HG03103 (cell line): ENCODE measurements around the gene TRHDE.

Experiments
- ATAC-seq: cut with Tn5 transposase; IDR thresholded peaks from one replicate; pipeline ENCODE4 v1.9.1; 2021; ENCODE audit warnings: low read depth; ENCODE audit not compliant: unreplicated experiment

TRHDE gene

DNA sequence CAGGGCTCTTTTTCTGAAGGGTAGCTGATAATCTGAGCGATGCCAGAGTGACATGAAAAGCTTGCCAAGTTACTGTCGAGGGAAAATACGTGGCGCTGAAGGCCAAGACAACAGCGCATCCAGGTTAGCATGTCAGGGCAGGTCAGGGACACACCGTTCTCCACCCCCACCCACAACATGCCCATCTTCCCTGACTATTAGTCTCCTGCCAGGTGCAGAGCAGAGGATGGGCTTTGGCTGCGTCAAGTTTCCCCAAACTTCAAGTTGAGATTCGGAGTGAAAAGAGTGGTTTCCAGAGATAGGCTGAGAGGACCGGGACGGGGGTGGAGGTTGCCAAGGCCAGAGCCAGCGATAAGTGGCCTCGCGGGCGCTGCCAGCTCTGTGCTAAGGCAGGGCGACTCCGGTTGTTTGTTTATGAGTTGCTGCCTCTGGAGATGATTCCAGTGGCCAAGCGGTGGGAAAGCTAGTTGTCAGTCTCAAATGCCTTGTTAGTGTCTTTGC lies 1.7 kb downstream of the TRHDE start:
- ATAC-seq: no peak

DNA sequence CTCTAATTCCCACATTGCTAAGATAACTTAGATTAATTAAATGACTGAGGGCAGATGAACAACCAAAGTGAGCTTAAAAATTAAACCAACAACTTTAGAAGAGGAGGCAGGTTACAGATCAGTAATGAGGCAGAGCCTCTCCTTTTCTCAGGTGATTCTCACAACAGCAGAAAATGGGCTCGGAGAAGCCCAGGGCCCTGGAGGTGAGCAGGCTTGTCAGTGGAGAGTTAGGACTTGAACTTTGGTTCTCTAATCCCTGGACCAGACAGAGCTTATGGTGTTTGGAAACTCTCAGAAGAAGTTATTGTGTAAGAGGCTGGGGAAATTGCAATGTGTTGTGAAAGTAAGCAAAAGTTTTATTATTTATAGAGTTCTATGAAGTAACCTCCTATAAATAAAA lies 2.8 kb downstream of the TRHDE start:
- no peak for ATAC-seq

DNA sequence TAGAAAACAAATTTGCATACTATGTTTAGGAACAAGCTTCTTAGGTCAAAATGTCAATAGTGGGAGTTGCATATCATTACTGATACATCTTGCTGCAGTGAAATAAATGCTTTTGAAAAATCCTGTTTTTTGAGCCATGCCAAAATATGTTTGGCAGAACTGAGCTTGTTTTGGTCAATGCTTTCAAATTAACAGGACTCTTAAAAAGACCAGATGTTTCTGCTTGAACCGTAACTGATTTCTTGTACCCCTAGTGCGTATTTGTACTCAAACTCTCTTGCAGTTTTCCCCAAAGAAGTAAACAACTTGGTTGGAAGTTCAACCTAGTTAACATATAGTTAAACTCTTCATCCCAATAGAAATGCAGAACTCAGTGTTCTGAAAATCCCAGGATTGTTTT lies 3.4 kb downstream of the TRHDE start:
- ATAC-seq: no peak

DNA sequence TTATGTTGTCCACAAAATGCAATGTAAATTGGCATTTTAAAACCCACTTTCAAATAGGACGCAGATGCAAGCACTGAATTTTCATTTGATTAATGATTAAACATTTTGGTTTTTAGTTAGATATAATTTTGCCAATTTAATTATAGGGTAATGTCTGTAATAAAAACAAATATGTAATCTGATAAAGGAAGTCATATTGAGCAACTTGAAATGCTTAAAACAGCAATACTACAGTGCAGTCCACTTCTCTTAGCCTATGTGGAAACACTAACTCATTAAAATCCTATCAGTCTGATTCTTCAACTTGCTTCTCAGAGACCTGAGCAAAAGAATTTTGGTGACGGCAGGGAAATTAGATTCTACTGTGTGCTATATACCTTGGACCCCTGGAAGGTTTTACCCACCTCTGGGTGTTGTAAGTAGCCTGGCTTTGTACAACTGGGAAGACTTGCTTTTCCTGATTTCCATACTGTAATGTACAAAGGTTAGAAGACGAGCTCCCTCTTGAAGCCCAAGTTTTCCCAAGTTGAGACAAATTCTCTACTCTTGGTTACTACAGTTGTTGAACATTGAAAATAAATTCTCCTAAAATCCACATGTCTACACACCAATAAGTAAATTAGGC lies 4.1 kb downstream of the TRHDE start:
- no peak for ATAC-seq

DNA sequence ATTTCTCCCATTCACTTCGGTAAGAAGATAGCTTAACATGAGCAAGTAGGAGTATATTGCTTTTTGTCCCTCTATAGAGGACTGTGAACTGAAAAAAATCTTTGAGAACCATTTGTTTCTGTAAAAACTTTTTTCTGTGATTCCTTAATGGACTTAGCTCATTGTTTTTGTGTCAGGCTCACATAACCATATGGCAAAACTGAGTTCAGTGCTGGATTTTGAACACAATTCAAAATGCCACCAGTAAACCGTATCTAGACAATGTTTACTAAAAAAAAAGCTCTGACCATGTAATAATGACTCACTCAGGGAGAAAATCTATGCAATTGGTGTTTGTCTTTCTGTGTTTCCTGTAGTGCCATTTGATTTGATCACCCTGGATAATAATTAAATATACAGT lies 5.2 kb downstream of the TRHDE start:
- ATAC-seq: no peak

DNA sequence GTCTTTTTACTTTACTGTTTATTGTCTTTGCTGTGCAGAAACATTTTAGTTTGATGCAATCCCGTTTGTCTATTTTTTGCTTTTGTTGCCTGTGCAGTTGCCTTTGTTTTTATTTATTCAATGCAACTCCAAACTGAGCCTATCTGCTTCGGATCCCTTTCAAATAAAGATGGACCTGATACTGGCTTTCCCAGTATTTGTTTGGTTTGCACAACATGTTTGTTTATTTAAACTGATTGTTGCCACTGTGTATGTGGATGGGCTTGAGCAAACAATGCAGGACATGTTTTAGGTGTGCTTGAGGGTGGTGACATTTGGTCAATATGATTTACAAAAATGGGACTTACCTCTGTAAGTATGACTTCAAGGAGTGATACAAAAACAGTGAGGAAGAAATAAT lies 6.7 kb downstream of the TRHDE start:
- ATAC-seq: no peak

DNA sequence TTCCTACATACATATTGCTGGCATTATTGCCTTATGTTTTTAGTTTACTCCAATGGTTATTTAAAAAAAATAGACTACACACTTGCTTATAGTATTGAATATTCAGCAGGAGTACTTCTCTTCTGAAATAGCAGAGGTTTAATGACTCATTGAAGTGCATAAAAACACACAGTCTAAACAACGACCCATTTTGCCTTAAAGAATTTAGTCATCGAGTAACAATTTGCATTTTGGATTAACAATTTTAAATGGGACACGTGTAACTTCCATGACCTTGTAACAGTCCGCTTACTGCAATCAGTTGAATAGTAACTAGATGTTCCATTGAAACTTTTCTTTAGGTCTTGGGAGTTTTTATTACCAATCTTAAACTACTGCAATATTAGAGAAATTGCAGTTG lies 9.0 kb downstream of the TRHDE start:
- ATAC-seq: no peak

DNA sequence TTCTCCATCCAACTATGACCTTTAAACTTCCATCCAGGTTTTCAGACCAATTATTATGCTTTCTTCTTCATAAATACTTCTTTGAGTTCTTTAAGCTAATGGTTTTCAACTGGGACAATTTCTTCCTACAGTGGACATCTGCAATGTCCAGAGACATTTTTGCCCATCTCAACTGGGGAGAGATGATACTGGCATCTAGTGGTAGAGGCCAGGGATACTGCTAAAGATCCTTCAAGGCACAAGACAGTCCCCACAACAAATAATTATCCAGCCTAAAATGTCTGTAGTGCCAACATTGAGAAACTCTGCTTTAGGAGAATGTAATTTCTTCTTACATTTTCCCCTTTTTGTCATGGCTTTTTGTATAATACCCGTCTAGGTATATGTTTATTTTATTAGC lies 10.6 kb downstream of the TRHDE start:
- no peak for ATAC-seq

DNA sequence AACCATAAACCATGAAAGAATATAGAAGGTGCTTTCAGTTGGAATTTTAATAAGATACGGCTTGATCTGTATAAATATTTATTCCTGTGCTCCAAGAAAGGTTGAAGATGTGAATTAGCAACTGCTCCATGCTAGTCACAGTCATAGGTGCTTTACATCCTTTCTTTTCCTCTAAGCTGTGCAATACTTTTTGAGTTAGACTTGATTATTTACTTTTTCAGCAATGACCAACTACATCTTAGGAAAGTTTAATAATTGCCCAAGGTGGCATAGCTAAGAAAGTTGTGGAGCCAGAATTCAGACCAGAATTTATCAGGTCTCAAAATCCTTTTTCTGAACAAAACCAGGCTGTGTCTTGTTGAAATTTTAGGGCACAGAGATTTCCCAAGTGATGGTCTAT lies 13.7 kb downstream of the TRHDE start:
- ATAC-seq: no peak

DNA sequence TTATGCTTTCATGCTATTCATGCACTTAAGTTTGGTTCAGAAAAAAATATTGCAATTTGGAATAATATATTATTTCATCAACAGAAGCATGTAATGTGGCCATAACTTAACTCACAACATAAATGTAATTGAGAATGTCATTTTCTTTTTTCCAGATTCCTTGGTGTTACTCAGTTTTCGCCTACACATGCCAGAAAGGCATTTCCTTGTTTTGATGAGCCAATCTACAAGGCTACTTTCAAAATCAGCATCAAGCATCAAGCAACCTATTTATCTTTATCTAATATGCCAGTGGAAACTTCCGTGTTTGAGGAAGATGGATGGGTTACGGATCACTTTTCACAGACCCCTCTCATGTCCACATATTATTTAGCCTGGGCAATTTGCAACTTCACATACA lies 14.4 kb downstream of the TRHDE start:
- no peak for ATAC-seq

DNA sequence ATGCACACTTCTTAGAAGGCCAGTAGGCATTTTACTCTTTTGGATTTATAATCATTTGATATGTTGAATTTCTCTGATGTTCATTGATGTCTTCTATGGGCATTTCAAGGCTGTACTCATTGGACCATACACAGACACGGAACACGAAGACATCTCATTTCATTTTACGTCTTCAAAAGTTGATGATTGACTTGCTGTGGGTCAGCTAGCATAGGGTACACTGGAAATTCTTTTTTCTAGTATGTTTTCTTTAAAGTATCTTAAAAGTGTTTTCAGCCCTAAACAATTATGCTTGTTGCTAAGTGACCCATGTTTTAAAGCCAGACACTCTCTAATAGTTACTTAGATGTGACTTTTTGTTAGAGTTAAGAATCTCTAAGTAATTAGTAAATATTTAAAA lies 16.3 kb downstream of the TRHDE start:
- ATAC-seq: no peak

DNA sequence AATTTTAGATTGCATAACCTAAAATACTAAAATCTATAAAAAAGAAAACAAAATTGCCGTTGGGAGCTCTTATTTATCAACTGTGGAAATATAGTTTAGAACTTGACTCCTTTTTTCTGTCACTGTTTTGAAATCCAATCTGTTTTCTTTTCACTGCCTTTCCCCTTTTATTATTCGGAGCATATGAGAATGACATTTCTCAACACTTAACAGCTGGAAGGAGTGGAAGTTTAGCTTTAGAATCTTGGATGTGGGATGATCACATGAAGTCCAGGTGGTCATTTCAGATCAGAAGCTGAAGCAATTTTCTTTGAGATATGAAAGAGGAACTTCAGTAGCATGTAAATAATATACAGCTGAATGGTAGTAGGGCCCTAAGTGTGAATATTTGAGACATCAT lies 16.7 kb downstream of the TRHDE start:
- ATAC-seq: no peak

DNA sequence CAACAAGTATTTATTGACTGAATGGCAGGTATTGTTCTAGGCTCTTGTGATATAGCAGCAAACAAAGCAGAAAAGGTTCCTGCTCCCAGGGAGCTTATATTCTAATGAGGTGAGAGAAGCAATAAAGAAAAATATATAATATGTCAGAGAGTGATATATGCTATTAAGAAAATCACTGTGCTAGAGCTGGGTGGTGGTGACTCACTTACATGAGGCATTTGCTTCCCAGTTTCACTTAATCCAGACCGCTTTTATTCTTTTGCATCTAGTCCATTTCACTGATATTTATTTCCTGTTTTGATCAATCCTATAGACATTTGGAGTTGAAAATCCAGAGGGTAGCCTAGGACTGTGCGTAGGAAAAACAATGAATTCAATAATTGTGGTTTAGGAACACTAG lies 17.5 kb downstream of the TRHDE start:
- no peak for ATAC-seq

DNA sequence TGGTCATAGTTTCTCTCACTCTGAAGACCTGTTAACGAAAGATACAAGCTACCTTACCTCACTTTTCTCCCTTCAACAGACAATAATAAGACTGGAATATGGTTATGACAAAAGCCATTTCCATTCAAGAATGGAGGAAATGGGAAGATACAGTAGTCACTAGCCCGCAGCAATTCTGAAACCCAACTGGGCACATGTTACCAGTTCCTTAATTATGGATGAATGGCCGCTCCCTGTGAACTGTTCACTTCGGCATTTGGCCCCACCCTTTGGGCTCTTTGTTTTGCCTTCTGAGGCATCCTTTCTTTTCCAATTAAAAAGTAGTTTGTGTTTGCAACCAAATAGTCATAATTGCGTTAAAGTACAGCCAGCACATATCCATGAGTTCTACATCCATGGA lies 19.0 kb downstream of the TRHDE start:
- ATAC-seq: no peak

DNA sequence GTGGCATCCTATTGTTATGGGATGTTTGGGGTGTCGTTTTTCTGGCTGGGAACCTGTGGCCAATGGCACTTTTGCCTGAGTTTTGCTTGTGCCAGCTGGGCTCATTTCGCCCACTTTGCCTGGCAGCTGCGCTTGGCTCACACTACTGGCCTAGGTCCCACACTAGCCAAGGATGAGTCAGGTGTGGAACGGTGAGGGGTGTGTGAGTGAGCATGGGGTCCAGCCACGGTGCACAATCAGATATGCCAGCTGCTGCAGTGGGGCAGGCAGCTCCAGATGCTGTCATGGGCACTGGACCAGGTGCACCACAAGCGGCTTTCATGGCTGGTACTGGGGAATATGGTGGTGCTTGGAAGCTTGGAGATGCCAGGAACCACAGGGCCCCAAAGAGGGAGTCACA lies 21.5 kb downstream of the TRHDE start:
- no peak for ATAC-seq

DNA sequence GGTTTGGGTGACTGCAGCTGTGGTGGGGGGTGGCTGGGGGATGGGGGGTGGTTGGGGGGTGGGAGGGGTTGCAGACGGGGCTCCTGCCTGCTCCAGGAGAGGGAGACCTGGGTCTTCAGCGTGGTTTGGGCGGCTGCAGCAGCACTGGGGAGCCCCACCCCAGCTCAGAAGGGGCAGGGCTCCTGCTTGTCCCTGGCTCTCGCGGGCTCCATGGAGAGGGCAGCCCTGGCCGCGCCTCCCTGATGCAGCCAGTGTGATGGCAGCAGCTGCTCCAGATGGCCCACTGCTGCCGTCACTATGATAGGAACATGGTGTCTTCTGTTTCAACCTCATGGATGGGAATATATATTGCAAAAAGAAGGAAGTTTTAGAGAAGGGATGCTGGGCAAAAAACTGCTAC lies 22.9 kb downstream of the TRHDE start:
- ATAC-seq: no peak

DNA sequence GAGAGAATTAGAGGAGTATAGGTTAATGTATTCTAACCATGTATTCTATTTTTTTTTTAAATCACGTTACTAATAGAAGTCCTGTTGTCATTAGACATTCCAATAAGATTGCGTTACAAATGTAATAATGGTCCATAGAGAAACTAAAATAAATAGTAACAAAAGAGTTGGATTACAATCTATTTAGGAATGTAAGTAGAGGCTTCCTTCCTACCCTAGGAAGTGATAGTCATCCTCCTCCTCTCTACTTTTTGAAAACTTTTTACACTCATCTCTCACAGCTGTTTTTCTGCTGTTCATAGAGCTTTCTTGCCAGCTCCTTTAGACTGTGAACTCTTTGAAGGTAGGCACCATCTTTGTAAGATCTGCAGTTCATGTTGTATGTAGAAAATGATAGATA lies 23.6 kb downstream of the TRHDE start:
- no peak for ATAC-seq

DNA sequence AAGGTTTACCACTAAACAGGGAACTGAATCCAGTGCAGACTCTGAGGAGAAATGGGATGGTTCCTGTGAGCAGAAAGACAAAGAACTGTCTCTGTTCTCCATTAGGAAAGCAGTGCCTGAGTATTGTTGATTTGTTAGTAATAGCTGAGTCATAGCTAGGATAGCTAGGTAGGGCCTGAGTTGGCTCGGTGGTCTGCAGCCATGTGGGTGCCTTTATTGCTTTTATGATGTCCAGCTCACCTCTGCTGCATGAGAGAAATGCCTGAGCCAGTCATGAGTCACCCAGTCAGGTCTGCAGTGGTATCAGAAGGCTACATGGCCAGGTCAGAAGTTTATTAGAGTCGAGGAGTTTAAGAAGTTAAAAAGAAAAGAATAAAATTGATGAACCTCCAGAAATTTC lies 24.2 kb downstream of the TRHDE start:
- ATAC-seq: no peak

DNA sequence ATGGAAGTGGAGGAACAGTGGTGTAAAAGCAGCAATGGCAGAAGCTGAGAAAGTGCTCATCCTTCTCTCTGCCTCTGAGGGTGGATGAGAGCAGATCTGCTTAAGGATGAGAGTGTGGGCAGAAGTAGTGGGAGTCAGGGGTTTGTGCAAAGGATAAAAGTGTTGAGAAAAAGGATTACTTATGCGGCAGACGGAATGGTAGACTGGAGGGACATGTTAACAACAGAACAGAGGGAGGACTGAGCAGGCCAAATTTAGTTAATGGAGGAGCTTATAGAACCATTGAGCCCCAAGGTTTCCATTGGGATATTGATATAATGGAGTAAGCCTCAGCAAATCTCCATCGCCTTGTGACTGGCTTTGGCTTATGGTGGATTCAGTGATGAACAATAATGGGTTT lies 25.5 kb downstream of the TRHDE start:
- no peak for ATAC-seq

DNA sequence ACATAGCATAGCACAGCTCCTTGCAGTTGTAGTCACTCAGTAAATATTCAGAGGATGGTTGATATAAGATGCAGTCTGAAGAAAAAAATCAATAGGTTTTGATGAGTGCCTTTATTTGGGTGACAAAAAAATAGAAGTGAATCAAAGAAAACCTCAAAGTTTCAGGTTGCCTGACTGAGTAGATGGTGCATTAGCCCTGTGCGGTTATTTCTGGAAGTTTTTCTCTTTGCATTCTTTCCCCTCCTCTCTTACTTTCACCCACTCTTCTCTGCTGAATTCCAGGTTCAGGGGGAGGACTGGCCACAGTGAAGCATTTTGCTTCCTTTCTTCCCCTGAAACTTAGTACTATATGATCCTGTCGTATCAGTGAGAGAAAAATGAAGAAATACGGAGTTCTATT lies 28.6 kb downstream of the TRHDE start:
- no peak for ATAC-seq

DNA sequence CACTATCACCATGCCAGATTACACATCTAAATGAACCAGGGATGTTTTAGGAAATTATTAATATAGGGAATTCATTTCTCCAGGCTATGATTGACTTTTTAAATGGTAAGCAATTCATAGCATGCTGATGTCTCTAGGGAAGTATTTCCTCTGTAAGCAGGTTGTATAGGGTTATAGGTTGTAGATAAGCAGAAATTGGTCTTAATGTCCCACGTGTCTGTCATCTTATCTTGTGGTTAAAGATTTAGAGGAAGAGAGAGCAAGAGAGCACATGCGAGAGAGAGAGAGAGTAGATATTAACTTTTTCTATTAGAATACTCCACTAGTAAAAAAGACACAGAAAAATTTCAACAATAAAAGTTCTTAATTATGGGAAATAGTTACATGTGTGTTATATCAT lies 32.6 kb downstream of the TRHDE start:
- no peak for ATAC-seq

DNA sequence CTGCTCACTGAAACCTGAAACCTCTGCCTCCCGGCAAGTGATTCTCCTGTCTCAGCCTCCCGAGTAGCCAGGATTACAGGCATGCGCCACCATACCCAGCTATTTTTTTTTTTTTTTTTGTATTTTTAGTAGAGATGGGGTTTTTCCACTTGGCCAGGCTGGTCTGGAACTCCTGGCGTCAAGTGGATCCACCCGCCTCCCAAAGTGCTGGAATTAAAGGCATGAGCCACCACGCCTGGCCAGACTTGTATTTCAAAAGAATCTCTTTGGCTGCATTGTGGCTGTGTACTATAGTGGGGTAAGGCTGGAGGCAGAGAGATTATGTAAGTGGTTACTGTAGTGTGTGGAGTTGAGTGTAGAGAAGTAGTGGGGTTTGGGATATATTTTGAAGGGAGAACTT lies 35.1 kb downstream of the TRHDE start:
- no peak for ATAC-seq

DNA sequence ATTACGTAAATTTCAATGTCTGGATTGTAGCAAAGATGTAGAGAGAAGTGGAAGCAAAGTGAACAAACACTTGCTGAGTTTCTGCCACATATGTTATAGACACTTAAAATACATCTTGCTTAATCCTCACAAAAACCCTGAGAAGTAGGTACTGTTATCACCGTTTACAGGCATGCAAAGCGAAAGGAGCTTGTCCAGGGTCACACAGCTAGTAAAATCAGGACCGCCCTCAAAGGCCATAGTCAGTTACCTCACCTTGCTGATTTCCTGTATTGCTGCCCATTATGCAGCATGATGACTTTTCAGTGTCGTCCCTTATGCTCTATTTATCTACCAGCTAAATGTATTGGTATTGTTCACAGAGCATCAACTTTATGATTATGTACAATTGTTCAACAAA lies 39.8 kb downstream of the TRHDE start:
- ATAC-seq: no peak
